ENCODE results near the gene CTIF.

DNA sequence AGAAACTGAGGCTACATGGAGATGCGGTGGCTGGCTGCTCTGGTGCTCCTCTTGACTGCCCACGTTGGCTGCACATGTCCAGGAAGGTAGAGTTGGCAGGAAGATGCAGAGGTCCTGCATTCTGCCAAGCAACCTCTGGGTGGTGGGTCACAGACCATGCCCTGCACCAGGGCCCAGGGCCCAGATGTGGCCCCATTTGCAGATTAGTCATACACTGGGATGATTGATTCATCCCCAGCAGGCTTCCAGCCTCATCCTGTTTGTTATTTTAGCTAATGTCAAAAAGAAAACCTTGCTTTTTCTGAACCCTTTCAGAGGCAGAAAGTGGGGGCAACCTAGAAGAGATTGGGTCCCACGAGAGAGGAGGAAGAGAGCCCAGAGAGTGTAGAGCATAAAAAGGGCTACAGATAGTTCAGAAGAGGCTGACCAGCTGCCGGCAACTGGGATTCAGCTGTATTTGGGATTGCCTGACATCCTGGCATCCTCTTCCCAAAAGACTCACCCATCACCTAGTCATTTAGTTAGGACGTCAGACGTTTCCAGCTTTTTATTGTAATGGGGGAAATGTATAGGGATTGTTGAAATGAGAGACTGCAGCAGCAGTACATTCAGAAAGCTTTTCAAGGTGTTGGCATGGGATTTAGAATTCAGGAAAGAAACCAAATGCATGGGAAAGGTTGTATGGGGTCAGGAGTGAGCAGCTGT is 101.9 kb downstream of the CTIF start:
- TF ChIP-seq CTCF (IDR thresholded peaks at IDR 0.05; ENCODE audit: low read length) (no peak), EZH2phosphoT487 (IDR thresholded peaks at IDR 0.05; ENCODE audit: low read length) (no peak), EZH2 (optimal IDR thresholded peaks at IDR 0.05; ENCODE audit: low read depth, low read length) (no peak)

Data from MM.1S (cell line).